ENCODE results near the gene LIN54. TPM values are rescaled to one million over a fixed set of nuclear protein-coding genes. Genes with fewer than 3 reads are reported as not detected.
"Not testable (repeated sequence)": the region's sequence is repeated elsewhere in the genome, so short reads cannot be mapped to it uniquely, and the experiment has no call there.

Gene LIN54
- total and polyA plus RNA-seq, 7 donors: 4.6 to 10.0 (median 6.5) TPM

DNA sequence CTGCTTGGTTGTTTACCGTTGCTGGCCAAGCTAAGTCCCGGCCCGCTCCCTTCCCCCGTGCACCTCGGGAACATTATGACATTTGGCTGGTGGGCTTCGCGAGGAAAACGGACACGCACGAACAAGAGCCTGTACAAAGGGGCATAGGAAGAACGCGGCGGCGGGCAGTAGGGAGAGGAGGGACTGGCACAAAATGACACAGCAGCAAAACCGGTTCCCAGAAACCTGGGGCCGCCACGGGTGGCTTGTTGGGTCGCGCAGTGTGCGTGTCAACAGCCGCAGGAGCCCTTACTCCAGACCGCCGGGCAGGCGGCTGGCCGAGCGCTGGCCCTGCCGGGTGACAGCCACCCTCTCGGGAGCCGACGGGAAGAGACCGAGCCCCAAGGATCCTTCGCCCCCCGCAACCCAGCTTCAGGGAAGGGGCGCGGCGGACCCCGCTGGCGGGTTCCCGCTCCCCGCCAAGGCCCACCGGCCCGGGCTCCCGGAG, 1.6 kb upstream of the LIN54 start:
- Histone ChIP-seq H3K4me1 (peaks cover 0 to 37% (median 33%) of the 10 kb centered on the region in 4 donors), H3K4me3 (peak overlapping the region; percentile 45 to 87 (median 68)), H3K36me3 (no peaks in the 10 kb centered on the region), H3K9me3 (no peaks in the 10 kb centered on the region), H3K27me3 (no peaks in the 10 kb centered on the region), H3K27ac (peak overlapping the region; percentile 88 to 97 (median 89))
- intact Hi-C loops (cut with DNase I): loop anchor here (2.0 kb wide), 3 partner anchors 111 to 583 kb away; partner anchors contain the start of gene THAP9
- TF ChIP-seq, protein P1, sequence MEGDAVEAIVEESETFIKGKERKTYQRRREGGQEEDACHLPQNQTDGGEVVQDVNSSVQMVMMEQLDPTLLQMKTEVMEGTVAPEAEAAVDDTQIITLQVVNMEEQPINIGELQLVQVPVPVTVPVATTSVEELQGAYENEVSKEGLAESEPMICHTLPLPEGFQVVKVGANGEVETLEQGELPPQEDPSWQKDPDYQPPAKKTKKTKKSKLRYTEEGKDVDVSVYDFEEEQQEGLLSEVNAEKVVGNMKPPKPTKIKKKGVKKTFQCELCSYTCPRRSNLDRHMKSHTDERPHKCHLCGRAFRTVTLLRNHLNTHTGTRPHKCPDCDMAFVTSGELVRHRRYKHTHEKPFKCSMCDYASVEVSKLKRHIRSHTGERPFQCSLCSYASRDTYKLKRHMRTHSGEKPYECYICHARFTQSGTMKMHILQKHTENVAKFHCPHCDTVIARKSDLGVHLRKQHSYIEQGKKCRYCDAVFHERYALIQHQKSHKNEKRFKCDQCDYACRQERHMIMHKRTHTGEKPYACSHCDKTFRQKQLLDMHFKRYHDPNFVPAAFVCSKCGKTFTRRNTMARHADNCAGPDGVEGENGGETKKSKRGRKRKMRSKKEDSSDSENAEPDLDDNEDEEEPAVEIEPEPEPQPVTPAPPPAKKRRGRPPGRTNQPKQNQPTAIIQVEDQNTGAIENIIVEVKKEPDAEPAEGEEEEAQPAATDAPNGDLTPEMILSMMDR (IDR thresholded peaks at IDR 0.05): no peak
- TF ChIP-seq EP300 (IDR thresholded peaks at IDR 0.05): no peak
- TF ChIP-seq POLR2A (IDR thresholded peaks at IDR 0.05): no peak
- no peak for TF ChIP-seq POLR2AphosphoS5 (IDR thresholded peaks at IDR 0.05)
- 0 to 1% methylated on average over 43 of the region's 43 CpGs for WGBS, 2 donors
- DNase-seq: peak; percentile 71

DNA sequence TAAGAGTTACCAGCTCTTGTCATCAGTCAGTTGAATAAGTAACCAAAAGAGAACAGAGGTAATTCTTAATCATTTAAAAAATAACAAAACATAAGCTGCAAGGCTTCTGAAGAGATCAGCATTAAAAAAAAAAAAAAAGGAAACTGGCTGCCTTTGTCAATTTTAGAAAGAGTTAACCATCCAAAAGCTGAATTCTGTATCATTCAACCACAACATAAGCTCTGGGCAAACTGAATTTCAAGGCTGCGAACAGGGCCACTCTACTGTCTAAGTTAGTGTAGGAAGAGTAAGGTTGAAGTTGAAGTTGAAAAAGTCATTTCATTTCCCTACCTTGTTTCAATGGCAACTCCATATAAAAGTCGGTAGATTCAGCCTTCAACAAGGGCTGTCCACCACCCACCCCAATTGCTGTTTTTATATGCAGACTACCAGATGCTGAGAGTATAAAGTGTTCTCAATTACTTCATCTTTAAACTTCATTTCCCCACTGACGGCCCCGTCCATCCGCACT, 1.1 kb upstream of the LIN54 start:
- TF ChIP-seq EP300 (IDR thresholded peaks at IDR 0.05): no peak
- no peak for TF ChIP-seq POLR2AphosphoS5 (IDR thresholded peaks at IDR 0.05)
- no peak for TF ChIP-seq POLR2A (IDR thresholded peaks at IDR 0.05)
- TF ChIP-seq, protein P1 (IDR thresholded peaks at IDR 0.05): no peak
- H3K4me3 ChIP-seq: peak overlapping the region; percentile 45 to 87 (median 68)
- intact Hi-C loops (cut with DNase I): loop anchor here (2.0 kb wide), 4 partner anchors 111 to 637 kb away; partner anchors contain the start of gene THAP9
- no peaks in the 10 kb centered on the region for H3K36me3 ChIP-seq
- peak overlapping the region; percentile 88 to 97 (median 89) for H3K27ac ChIP-seq
- WGBS, 2 donors: 2 to 4% methylated on average over 5 of the region's 5 CpGs
- H3K9me3 ChIP-seq: no peaks in the 10 kb centered on the region
- DNase-seq: no peak
- no peaks in the 10 kb centered on the region for H3K27me3 ChIP-seq
- peaks cover 0 to 37% (median 33%) of the 10 kb centered on the region in 4 donors for H3K4me1 ChIP-seq

DNA sequence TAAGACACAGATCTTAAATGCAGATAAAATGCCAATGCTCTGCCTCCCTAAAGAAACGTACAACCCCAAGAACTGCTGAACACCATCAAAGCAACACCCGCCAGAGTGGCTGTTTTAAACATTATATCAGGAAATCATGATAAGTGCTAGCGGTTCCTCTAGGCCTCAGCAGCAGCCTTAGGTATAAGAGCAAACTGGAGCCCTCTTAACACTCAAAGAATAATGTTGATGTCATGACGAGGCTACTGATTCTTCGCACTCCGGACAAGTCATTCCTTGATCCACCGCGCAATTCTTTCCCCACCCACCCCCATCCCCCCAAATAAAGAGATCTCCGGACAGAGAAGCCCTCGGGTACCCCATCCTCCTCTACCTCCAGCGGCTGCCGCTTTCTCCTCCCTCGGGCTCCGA, 507 bp downstream of the LIN54 start:
- Histone ChIP-seq H3K36me3 (no peaks in the 10 kb centered on the region), H3K4me1 (peaks cover 0 to 37% (median 33%) of the 10 kb centered on the region in 4 donors), H3K4me3 (peak overlapping the region; percentile 71 to 76 (median 72)), H3K27ac (peak overlapping the region; percentile 88 to 97 (median 90)), H3K9me3 (no peaks in the 10 kb centered on the region), H3K27me3 (no peaks in the 10 kb centered on the region)
- TF ChIP-seq POLR2A (IDR thresholded peaks at IDR 0.05) (no peak), EP300 (IDR thresholded peaks at IDR 0.05) (no peak), POLR2AphosphoS5 (IDR thresholded peaks at IDR 0.05) (no peak)
- TF ChIP-seq, protein P1 (IDR thresholded peaks at IDR 0.05): no peak
- intact Hi-C loops (cut with DNase I): loop anchor here (2.0 kb wide), 1 partner anchor 635 kb away; no protein-coding TSS in a partner anchor
- WGBS, 2 donors: 1% methylated on average over 14 of the region's 14 CpGs
- DNase-seq: no peak

DNA sequence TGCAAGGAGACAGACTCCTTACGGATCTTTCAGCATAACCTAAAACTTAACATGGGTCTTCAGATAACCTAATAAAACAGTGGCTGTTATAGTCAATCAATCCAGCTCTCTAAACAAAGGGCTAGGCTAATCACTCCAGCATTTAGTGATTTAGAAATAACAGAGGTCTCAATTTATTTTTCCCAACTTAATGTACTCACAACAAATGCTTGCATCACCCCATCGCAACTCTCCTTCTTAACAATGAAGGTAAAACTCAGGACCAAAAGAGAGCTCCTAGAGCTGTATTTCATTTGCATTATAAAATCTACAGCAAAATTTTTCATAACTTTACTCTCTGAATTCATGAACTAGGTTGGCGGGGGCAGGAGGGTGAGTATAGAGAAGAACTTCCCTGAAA, 1.1 kb downstream of the LIN54 start:
- 72 to 76% methylated on average over 3 of the region's 3 CpGs for WGBS, 2 donors
- intact Hi-C loops (cut with DNase I): no loop called here
- Histone ChIP-seq H3K27me3 (no peaks in the 10 kb centered on the region), H3K9me3 (no peaks in the 10 kb centered on the region), H3K36me3 (no peaks in the 10 kb centered on the region), H3K4me1 (peaks cover 0 to 37% (median 33%) of the 10 kb centered on the region in 4 donors), H3K4me3 (peak overlapping the region; percentile 71 to 76 (median 72)), H3K27ac (peak overlapping the region; percentile 88 to 97 (median 90))
- TF ChIP-seq POLR2A (IDR thresholded peaks at IDR 0.05) (no peak), EP300 (IDR thresholded peaks at IDR 0.05) (no peak), POLR2AphosphoS5 (IDR thresholded peaks at IDR 0.05) (no peak)
- TF ChIP-seq, protein P1 (IDR thresholded peaks at IDR 0.05): no peak
- no peak for DNase-seq

DNA sequence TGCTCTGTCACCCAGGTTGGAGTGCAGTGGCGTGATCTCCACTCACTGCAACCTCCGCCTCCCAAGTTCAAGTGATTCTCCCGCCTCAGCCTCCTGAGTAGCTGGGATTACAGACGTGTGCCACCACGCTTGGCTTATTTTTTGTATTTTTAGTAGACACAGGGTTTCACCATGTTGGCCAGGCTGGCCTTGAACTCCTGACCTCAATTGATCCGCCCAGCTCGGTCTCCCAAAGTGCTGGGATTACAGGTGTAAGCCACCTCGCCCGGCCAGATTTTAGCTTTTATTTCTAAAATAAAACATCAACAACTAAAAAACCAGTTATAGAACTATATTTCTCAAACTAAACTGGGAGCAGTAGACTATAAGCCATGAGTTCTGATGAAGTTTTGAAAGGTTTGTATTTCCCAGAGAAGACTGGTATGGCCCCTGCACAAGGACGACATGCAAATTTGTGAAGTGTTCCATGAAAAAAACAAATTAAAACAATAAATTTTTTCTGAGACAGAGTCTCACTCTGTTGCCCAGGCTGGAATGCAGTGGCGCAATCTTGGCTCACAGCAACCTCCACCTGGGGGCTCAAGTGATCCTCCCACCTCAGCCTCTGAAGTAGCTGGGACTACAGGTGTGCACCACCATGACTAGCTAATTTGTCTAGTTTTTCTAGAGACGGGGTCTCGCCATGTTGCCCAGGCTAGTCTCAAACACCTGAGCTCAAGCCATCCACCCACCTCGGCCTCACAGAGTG, 7.4 kb downstream of the LIN54 start:
- intact Hi-C loops (cut with DNase I); H3K36me3 ChIP-seq; H3K4me3 ChIP-seq; H3K4me1 ChIP-seq; H3K27ac ChIP-seq; DNase-seq; H3K9me3 ChIP-seq; H3K27me3 ChIP-seq: not testable (repeated sequence)
- 91 to 94% methylated on average over 14 of the region's 14 CpGs for WGBS, 2 donors

All from sigmoid colon (tissue), 7 donors.